ENCODE data around the gene GTSF1L.
"Not testable (repeated sequence)": the region's sequence is repeated elsewhere in the genome, so short reads cannot be mapped to it uniquely, and the experiment has no call there.

The GTSF1L gene

GRCh38 chr20:43726811-43727338, at the start of gene GTSF1L:
Gene GTSF1L, minus strand, starts transcription at chr20:43727002. Its CDS starts 308 bp downstream, at chr20:43726694.
- DNase-seq (ENCODE audit: low read depth, low spot score), result peak; percentile 34
- no peak within 1 kb of the TSS for H3K27ac ChIP-seq

GRCh38 chr20:43774754-43775153, 48.0 kb upstream of the GTSF1L start:
- no peak for DNase-seq (ENCODE audit: low read depth, low spot score)
- H3K27ac ChIP-seq, result no peak overlapping the region

- H3K27ac ChIP-seq, result no peak overlapping the region
- no peak for DNase-seq (ENCODE audit: low read depth, low spot score)
These were observed 44.8 kb upstream of the GTSF1L start for GRCh38 chr20:43771503-43772190.

- no peak overlapping the region for H3K27ac ChIP-seq
- no peak for DNase-seq (ENCODE audit: low read depth, low spot score)
These were observed 43.5 kb upstream of the GTSF1L start for GRCh38 chr20:43770342-43770741.

GRCh38 chr20:43767686-43768474, 41.1 kb upstream of the GTSF1L start:
- no peak for DNase-seq (ENCODE audit: low read depth, low spot score)
- H3K27ac ChIP-seq, result no peak overlapping the region

GRCh38 chr20:43766917-43767316, 40.1 kb upstream of the GTSF1L start:
- H3K27ac ChIP-seq, result no peak overlapping the region
- no peak for DNase-seq (ENCODE audit: low read depth, low spot score)

GRCh38 chr20:43766385-43766784, 39.6 kb upstream of the GTSF1L start:
- DNase-seq (ENCODE audit: low read depth, low spot score), result no peak

GRCh38 chr20:43765916-43766315, 39.1 kb upstream of the GTSF1L start:
- no peak for DNase-seq (ENCODE audit: low read depth, low spot score)
- no peak overlapping the region for H3K27ac ChIP-seq

More at GRCh38 chr20:43766385-43766784, 39.6 kb upstream of the GTSF1L start:
- no peak overlapping the region for H3K27ac ChIP-seq

- DNase-seq (ENCODE audit: low read depth, low spot score), result no peak
- no peak overlapping the region for H3K27ac ChIP-seq
These were observed 36.1 kb upstream of the GTSF1L start for GRCh38 chr20:43762911-43763310.

- DNase-seq (ENCODE audit: low read depth, low spot score), result no peak
- no peak overlapping the region for H3K27ac ChIP-seq
These were observed 34.9 kb upstream of the GTSF1L start for GRCh38 chr20:43761386-43762340.

- not testable (repeated sequence) for DNase-seq (ENCODE audit: low read depth, low spot score); H3K27ac ChIP-seq
These were observed 31.1 kb upstream of the GTSF1L start for GRCh38 chr20:43757888-43758287.

- no peak overlapping the region for H3K27ac ChIP-seq
- no peak for DNase-seq (ENCODE audit: low read depth, low spot score)
These were observed 29.0 kb upstream of the GTSF1L start for GRCh38 chr20:43755851-43756250.

GRCh38 chr20:43755390-43755789, 28.6 kb upstream of the GTSF1L start:
- DNase-seq (ENCODE audit: low read depth, low spot score), result no peak

GRCh38 chr20:43752561-43753301, 25.9 kb upstream of the GTSF1L start:
- no peak overlapping the region for H3K27ac ChIP-seq
- no peak for DNase-seq (ENCODE audit: low read depth, low spot score)

More at GRCh38 chr20:43755390-43755789, 28.6 kb upstream of the GTSF1L start:
- no peak overlapping the region for H3K27ac ChIP-seq

GRCh38 chr20:43752051-43752360, 25.2 kb upstream of the GTSF1L start:
- H3K27ac ChIP-seq, result no peak overlapping the region
- DNase-seq (ENCODE audit: low read depth, low spot score), result no peak

- peak; percentile 37 for DNase-seq (ENCODE audit: low read depth, low spot score)
- peak overlapping the region; percentile 2 for H3K27ac ChIP-seq
These were observed 24.6 kb upstream of the GTSF1L start for GRCh38 chr20:43751167-43752050.

- DNase-seq (ENCODE audit: low read depth, low spot score), result no peak
- peak overlapping the region; percentile 2 for H3K27ac ChIP-seq
These were observed 24.0 kb upstream of the GTSF1L start for GRCh38 chr20:43750774-43751166.

- no peak overlapping the region for H3K27ac ChIP-seq
- no peak for DNase-seq (ENCODE audit: low read depth, low spot score)
These were observed 23.0 kb upstream of the GTSF1L start for GRCh38 chr20:43749734-43750294.

Data from epithelial cell of prostate (primary cell).